Stimulated activated CD8-positive, alpha-beta memory T cell treated with anti-CD3 and anti-CD28 coated beads, Interleukin-12 subunit alpha, Interleukin-12 subunit beta, amount 100 ng/mL, for 1 hour (primary cell): ENCODE data around the gene KLK2.

Source experiments
- DNase-seq: peaks from one replicate; pipeline ENCODE4 v3.0.0-alpha.2; 2020; ENCODE audit warnings: low read depth

KLK2 gene

DNA sequence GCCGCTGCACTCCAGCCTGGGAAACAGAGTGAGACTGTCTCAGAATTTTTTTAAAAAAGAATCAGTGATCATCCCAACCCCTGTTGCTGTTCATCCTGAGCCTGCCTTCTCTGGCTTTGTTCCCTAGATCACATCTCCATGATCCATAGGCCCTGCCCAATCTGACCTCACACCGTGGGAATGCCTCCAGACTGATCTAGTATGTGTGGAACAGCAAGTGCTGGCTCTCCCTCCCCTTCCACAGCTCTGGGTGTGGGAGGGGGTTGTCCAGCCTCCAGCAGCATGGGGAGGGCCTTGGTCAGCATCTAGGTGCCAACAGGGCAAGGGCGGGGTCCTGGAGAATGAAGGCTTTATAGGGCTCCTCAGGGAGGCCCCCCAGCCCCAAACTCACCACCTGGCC, at the start of gene KLK2:
TSS of gene KLK2 (plus strand) at position 384 of the 400 bp plus-strand sequence. CDS start 35 bp downstream, outside the sequence.
- DNase-seq = no peak

DNA sequence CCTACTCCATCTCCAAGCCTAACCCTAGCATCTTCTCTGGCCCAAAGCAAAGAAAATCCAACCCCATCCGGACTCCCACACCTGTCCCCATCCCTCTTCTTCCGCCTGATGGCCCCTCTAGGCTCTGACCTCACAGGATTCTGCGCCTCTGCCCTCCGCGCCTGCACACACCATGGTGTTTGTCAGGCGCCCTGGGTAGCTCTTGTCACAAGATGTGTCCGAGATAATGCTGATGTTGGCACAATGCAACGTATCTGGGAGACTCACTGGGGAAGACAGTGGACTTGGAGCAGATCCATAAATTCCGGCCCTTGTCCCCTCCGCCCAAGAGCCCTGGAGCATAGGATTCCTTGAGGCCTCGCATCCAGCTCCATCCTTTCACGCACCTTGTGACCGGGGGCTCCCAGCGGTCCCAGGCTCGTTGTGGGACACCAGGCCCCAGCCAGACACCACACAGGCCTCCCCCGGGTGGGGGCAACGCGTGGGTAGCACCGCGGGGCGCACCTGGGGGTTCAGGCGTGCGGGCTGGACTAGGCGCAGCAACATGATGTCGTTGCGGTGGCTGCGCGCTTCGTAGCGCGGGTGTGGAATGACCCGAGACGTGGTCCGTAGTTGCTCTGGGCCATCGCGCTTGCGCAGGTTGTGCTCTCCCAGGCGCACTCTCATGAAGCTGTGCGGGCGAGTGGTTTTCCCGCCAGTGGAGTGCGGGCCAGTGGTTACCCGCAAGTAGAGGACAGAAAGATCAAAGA, 46.6 kb upstream of the KLK2 start:
- no peak for DNase-seq

DNA sequence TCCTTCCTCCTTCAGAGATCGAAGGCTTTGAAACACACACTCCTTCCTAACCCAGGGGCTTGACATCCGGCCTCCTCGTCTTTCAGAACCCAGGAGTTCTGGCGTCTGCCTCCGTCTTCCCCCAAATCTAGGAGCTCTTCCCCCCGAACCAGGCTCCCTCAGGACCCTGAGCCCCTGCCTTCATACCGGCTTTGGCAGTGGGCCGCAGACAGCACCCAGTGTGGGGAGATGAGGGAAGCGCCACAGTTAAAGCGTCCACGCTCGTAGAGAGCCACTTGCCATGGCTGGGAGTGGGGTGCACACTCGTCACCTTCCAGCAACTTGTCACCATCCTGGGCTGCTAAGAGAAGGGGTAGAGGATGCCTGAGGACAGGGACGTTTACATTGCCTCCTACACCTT, 45.8 kb upstream of the KLK2 start:
- no peak for DNase-seq

DNA sequence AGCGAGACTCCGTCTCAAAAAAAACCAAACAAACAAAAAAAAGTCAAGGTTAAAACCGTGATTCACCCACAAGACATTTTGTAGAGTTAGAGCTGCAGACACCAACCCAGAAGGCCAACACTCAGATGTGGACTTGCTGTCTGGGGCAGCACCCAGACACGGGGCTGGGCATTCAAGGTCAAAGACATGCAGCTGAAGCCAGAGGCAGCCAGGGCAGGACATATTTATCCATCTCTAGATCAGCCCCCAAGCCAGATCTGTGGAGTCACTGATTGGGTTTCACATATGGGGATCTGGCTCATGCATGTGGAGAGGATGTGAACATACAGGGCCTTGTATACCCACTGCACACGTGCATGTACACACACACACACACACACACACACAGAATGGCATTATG, 43.4 kb upstream of the KLK2 start:
- DNase-seq = no peak

DNA sequence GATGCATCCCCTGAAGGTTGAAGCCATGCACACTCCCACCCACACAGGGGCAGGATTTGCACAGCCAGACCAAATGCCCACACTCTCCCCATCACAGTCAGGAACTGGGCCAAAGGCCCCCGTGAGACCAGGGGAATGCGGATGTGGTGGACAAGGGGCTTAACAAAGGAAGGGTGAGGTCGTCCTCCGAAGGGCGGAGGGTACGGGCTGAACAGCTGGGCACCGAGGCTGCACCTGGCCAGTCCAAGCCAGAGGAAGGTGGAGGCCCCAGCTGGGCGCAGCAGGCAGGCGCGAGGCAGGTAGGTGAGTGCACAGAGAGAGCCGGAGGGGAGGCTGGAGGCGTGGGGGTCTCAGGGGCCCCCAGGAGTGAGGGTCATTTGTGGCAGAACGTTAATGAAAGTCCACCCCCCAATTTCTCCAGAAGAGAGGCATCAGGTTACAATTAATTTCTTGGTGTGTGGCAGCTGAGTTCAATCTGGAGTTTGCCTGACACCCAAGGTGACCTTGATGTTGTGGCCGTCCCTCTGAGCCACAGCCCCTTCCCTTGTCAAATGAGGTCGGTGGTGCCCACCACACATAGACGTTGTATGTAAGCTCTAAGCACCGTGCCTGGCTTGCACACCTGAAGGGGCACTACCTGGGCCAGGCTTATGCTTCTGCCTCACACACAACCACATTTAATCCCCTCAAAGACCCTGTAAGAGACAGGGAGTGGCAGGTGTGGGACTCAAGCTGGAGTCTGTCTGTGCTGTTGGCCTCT, 42.8 kb upstream of the KLK2 start:
- DNase-seq = no peak

DNA sequence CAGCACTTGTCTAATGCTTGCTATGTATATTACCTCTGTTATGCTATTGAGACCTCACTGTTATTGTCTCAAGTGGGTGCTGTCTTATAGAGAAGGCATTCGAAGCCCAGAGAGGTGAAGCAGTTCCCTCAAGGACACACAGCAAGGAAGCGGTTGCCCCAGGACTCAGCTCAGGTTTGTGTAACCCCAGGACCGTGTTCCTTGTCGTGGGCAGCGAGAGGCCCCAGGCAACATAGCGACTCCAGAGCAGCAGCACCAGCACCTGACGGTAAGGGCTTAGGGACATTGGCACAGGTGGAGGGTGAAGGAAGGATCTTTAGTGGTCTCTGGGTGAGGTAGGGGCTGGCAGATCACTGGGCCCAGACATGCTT, 42.2 kb upstream of the KLK2 start:
- DNase-seq = no peak

DNA sequence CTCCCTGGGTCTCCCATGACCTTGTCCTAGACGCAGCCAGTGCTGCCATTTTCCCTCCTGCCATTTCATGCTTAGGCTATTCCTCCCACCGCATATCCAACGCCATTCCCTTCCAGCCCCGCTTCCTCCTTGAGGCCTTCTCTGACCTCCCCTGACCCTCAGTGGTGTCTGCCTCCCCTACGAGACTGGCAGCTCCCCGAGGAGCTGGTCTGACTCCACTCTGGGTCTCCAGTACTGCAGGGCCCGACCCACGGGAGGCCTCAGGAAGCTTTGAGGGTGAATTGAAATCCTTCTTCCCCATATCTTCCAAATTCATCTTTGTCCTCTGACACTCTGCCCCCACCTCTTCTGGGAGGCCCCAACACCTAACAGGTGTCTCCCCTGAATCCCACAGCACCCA, 40.6 kb upstream of the KLK2 start:
- DNase-seq = no peak

DNA sequence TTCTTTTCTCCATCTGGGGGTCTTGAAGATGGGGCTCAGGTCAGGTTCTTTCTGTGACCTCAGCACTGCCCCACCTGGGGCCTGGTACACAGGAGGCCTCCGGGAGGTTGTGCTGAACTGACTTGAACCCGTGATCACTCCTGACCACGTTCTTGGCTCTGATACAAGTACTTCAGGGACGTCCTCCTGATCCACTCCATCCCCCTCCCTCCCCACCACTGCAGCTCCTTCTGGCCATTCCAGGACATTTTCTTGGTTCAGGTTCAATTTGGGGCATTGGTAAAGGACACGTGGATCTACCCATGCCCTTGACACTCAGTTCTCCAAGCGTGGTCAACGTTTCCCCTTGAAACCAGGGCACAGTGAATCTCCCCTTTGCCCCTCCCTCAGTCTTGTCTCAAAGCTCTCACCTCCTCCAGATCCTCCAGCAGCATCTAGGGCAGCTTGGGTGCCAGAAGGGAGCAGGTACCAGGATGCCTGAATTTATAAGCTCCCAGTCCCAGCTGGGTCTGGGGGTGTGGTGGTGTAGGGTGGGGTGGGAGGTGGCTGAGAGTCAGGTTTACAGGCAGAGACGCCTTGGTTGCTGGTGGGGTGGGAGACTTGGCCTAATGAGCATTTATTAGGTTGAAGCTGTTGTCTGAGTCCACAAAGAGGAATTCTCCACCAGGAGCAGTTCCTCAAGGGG, 40.0 kb upstream of the KLK2 start, which contains the start of gene KLK15:
TSS of gene KLK15 (minus strand) at position 458 of the 685 bp plus-strand sequence. CDS start 2,082 bp downstream, outside the sequence.
- DNase-seq = no peak

DNA sequence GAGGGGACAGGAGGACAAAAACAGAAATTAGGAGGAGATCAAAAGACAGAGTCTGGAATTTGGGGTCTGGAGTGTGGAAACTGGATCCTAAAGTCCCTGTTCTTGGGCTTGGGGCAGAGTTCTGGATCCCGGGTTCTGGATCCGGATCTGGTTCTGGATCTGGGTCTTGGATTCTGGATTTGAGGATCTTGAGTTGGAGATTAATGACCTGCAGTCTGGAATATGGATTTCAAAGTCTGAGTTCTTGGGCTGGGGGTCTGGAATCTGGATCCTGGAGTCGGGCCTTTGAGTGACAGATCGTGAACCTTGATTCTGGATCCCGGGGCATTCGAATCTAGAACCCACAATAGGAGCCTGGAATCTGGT, 39.5 kb upstream of the KLK2 start:
- no peak for DNase-seq

DNA sequence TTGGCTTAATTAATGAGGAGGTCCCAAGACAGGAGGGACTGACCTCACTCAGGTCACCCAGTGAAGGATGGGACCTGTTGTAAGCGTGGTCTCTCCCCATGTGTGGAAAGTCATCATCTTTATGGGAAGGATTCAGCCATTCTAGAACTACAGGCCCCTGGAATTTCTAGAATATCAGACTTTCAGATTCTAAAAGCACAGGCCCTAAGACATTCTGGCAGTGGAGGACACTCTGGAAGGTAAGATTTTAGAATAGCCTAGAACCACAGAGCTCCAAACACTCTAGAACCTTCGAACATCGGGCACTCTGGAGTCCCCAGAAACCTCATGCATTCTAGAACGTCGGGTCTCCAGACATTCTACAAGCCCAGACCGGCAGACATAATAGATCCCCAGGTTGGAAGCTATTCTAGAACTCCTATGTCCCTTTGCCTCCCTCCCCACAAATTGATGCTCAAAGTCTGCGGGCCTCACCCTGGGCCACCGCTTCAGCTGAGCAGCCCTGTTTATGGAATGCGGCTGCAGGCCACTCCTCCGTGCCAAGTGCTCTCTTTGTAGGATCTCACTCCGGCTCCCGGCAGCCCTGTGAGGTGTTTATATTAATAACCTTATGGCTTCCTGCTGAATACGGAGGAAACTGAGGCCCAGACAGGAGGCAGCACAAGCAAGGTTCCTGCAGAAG, 38.0 kb upstream of the KLK2 start:
- DNase-seq = no peak

DNA sequence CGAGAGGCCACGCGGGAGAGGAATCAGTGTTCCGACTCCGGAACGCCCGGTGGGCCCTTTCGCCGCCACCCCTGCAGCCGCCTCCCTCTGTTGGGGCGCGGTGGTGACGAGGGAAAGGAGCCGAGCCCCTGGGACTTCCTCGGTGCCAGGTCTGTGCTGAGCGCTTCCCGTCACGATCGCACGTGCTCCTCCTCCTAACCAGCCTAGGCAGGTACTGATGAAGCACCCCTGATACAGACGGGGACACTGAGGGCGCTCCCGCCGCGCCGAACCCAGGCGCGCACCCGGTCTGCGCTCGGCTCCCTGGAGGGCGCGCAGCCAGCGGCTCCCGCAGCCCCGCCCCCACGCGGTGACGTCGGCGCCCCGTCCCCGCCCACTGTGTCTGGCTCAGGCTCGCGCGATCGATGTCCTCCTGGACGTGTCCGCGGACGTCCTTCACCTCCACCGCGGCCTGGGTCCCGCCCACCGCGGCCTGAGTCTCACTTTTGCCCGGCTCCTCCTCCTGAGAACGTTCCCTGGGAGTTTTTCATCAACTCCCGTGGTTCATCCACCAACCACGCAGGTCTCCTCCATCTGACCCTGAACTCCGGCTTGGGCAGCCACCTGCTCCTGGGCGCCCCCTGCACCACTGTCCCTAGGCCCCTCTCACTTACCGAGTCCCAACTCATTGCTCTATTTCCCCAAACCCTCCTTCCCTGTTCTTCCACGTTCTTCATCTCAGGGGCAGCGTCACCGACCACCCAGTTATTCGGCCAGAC, 37.3 kb upstream of the KLK2 start:
- DNase-seq = peak; percentile 36

DNA sequence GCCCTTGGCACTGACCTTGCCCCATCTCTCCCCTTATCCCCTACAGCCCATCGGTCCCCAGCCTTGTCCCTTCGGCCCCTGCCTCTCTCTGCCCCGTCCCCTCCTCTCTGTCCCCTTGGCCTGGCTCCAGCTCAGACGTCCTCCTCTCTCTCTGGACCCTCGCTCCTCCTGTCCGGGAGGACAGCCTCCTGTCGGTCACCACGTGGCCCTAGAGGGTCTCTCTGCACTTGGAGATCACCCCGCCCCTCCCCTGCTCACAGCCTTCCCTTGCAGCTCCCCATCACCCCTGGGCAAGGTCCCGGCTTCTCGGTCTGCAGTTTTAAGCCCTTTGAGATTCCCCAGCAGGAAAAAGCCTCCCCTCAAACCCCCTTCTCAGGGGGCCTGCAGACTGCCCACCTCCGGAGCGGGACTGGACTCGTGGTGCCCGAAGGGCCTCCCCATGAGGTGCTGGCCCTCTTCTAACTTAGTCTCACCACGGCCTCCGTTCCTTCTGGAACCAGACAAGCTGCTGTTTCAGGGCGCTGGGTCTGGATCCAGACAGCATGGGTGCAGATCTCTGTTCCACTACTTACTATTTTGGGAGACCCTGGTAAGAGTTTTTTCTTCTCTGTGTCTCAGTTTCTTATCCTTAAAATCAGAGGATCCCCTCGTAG, 36.6 kb upstream of the KLK2 start:
- no peak for DNase-seq

DNA sequence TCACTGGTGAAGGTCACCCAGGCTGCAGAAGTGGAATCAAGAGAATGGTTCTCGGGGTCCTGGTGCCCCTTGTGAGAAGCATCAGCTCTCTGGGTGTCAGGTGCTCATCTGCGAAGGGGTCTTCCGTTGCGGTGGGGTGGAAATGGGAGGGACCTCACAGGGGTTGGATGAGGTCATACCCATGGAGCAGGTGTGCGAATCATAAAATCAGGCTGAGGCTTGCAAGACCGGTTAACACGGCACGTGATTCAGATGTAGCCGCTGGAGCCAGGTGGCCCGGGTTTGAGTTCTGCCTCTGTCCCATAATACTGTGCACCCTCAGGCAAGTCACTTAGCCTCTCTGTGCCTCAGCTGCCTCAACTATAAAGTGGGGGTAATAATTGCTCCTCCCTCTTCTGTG, 35.9 kb upstream of the KLK2 start:
- no peak for DNase-seq

DNA sequence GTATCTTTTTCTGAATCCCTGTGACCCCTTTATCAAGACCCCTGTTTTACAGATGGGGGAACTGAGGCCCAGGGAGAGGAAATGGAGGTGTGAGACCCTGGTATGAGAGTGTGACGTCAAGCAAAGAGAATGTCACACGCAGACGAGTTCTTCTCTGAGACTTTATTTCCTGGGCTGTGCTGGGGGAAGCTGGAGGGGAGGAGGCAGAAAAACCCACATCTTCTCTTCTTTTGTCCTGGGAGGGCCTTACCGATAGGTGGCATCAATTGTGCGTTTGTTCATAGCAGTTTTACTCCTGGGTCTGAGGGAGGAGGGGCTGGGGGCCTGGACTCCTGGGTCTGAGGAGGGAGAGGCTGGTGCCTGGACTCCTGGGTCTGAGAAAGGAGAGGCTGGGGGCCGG, 35.0 kb upstream of the KLK2 start:
- DNase-seq = no peak

DNA sequence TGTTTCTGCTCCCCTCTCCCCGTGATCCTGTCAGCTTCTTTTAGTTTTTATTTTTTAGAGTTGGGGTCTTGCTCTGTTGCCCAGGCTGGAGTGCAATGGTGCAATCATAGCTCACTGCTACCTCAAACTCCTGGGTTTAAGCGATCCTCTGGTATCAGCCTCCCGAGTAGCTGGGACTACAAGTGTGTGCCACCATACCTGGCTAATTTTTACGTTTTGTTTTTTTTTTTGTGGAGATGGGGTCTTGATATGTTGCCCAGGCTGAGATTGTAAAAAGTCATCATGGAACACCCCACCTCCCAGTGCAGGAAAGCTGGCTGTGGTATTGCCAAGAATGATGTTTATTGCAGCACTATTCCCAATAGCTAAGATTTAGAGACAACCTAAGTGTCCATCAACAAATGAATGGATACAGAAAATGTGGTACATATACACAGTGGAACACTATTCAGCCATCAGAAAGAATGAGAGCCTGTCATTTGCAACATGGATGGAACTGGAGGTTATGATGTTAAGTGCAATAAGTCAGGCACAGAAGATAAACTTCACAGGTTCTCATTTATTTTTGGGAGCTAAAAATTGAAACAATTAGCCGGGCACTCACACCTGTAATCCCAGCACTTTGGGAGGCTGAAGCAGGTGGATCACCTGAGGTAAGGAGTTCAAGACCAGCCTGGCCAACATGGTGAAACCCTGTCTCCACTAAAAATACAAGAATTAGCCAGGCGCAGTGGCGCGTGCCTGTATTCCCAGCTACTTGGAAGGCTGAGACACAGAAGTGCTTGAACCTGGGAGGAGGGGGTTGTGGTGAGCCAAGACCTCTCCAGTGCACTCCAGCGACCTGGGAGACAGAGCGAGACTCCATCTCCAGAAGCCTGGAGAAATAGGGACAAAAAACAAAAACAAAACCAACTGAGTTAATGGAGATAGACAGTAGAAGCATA, 33.3 kb upstream of the KLK2 start:
- no peak for DNase-seq

DNA sequence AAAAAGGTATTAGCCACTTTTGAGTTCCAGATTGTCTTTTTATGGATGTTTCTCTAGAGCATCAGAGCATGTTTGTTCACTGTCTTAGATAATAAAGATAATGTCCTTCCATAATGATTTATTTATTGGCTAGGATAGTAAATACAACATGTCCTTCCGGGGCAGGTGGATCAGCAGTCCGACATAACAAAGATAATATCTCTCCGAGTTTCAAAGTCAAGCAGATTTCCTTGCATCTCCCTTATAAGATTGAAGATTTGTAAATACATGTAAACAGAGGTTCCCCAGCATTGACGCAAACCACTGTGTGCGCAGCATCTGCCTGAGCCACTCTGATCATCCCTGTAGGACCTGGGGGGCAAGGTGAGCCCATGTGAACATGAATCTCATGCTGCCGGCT, 31.1 kb upstream of the KLK2 start:
- no peak for DNase-seq

DNA sequence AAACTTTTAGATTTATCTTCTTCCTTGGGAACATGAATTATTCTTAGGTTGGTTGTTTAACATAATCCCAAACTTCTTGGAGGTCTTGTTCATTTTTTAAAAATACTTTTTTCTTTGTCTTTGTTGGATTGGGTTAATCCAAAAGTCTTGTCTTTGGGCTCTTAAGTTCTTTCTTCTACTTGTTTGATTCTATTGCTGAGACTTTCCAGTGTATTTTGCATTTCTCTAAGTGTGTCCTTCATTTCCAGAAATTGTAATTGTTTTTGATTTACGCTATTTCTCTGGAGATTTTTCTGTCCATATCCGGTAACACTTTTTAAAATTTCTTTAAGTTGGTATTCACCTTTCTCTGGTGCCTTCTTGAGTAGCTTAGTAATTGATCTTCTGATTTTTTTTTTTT, 30.0 kb upstream of the KLK2 start:
- no peak for DNase-seq

DNA sequence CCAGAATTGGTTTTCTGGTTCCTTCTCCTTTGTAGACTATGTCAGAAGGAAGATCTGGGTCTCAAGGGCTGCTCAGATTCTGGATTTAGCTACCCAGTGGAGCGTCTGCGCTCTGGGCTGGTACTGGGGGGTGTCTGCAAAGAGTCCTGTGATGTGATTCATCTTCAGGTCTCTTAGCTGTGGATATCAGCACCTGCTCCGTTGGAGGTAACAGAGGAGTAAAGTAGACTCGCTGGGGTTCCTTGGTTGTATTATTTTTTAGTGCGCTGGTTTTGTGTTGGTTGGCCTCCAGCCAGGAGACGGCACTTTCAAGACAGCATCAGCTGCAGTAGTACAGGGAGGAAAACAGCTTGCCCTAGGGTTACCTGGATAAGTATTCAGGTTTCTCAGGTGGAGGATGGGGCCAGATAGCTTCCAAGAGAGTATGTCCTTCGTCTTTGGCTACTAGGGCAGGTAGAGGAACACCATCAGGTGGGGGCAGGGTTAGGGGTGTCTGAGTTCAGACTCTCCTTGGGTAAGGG, 29.5 kb upstream of the KLK2 start:
- no peak for DNase-seq

DNA sequence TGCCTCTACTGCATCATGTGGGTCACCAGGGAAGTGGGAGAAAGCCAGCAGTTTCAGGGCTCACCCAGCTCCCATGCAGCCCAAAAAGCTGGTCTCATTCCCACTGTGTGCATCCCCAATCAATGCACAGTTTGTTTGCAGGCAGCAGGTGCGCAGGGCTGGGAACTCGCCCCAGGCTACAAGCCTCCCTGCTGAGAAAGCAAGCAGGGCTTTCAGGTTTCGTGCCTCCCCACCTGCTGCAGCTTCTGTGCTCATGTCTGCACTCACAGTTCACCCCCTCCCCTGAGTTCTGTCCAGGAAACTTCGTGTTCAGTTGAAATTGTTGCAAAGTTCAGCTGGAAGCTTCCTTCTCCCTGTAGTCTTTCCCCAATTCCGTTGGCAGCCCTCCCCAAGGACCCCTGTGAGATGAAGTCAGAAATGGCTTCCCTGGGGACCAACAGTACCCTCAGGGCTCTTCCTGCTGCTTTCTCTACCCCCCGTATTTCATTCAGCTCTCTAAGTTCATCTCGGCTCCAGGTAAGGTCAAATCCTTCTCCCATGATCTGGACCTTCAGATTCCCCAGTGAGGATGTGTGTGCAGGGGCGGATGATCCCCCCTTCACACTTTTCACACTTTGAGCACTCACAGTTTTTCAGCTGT, 28.8 kb upstream of the KLK2 start:
- DNase-seq = no peak
